NCI-H187 (cell line): ENCODE results near the gene DMRTC1.
"Not testable (repeated sequence)": the region's sequence is repeated elsewhere in the genome, so short reads cannot be mapped to it uniquely, and the experiment has no call there.

ENCODE experiments used
- DNase-seq, 2 experiments: peaks; one replicate each; lab custom pipeline; 2025; lab: John Stamatoyannopoulos, UW

The DMRTC1 gene, protein sequence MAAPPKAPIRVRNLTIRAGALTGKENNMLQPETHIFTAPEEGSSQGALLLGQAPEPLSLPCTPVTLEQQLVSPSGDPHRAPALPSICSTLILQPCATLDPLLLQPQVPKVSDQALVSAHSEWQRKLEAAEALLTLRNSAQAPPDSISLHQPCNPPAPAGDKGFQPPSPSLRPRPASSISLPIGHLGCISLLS

GRCh38 chrX:72943819-72944169 is at the start of gene DMRTC1:
DMRTC1 (minus strand) TSS chrX:72943837; CDS start chrX:72875694, 68,143 bp downstream.
- not testable (repeated sequence) for DNase-seq

DNA sequence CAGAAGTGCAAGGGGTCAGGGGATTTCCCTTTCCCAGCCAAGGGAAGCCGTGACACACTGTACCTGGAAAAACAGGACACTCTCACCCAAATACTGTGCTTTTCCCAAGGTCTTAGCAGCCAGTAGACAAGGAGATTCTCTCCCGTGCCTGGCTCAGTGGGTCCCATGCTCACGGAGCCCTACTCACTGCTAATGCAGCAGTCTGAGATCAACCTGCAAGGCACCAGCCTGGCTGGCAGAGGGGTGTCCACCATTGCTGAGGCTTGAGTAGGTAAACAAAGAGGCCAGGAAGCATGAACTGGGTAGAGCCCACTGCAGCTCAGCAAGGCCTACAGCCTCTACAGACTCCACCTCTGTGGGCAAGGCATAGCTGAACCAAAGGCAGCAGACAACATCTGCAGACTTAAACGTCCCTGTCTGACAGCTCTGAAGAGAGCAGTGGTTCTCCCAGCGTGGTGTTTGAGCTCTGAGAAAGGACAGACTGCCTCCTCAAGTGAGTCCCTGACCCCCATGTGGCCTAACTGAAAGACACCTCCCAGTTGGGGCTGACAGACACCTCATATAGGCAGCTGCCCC is 37.3 kb upstream of the DMRTC1 start:
- not testable (repeated sequence) for DNase-seq

DNA sequence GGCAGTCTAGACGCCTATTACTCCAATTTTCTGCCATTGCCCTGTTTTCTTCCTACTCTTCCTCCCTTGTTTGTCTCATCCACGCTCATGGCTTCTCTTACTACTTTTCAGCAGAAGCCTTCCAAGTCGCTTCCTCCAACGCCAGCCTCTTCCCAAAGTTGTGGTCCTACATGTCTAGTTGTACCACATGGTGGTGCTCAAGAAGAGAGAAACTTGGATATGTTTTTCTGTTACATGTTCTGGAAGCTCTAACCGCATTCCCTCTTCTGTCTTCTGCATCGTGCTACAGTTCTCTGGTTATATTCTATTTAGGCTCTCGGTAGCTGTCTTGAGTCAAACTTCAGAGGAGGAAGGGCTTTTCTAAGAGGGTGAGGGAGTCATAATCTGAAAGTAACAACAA is 31.2 kb upstream of the DMRTC1 start:
- not testable (repeated sequence) for DNase-seq

- not testable (repeated sequence) for DNase-seq
Measured at GRCh38 chrX:72971859-72972258, 28.2 kb upstream of the DMRTC1 start.

GRCh38 chrX:72959971-72960370 is 16.3 kb upstream of the DMRTC1 start:
- not testable (repeated sequence) for DNase-seq

DNA sequence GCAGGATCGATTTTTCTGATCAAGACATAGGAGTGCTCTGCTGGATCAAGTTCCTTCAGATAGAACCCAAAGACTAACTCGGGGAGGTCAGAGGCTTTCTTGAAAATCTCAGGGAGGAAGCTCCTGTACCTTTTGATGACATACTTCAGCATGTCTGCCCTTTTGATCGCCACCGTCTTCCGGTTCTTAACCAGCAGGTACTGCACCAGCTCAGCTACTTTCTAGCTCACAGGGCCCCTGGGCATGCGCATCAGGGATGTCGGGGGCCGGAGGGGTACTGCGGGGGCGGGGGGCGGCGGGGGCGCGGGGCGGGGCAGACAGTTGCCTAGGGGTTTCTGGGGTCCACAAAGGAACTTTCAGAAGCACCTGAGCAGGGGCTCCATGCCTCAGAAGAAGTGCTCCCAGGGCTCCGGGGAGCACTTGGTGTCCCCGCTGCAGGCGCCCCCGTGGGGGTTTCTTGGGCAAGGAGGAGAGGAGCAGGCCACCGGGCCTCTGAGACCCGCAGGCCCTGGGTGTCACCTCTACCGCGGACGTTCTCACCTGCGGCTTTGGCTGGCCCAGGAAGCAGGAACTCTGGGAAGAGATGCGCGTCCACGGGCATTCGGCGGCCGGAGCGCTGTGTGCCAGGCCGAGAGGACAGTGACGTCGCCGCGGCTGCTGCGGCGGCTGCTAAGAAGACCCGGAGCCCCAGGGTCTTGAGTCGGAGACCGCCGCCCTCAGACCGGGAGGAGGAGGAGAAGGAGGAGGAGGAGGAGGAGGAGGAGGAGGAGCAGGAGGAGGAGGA is 410 bp downstream of the DMRTC1 start:
- not testable (repeated sequence) for DNase-seq

- not testable (repeated sequence) for DNase-seq
Measured at GRCh38 chrX:72942272-72942671, 1.4 kb downstream of the DMRTC1 start.

DNA sequence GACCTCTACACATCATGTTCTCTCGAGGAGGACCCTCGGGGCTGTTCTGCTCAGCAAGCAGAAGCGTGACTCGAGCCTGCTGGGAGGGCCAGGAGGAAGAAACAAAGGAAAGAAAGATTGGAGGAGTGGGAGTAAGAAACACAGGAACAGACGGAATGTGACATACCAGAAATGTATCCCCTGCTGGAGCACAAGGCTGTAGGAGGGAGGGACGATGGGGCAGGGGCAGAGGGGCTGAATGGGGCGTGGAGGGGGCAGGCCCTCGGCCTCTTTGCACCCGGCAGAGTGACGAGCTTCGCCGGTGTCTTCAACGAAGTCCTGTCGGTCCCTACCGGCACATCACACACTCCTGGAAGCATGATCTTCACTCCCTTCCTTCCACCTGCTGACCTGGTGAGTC is 5.7 kb downstream of the DMRTC1 start, which contains the start of gene FAM236A:
Gene FAM236A (plus strand): TSS at position 301 of the 400 bp plus-strand sequence. CDS start 57 bp downstream, at position 358.
- DNase-seq = not testable (repeated sequence)

GRCh38 chrX:72936882-72937455 is 6.7 kb downstream of the DMRTC1 start:
- DNase-seq = not testable (repeated sequence)

GRCh38 chrX:72936455-72936854 is 7.2 kb downstream of the DMRTC1 start:
- not testable (repeated sequence) for DNase-seq

- DNase-seq = not testable (repeated sequence)
Measured at GRCh38 chrX:72932283-72932682, 11.4 kb downstream of the DMRTC1 start.

DNA sequence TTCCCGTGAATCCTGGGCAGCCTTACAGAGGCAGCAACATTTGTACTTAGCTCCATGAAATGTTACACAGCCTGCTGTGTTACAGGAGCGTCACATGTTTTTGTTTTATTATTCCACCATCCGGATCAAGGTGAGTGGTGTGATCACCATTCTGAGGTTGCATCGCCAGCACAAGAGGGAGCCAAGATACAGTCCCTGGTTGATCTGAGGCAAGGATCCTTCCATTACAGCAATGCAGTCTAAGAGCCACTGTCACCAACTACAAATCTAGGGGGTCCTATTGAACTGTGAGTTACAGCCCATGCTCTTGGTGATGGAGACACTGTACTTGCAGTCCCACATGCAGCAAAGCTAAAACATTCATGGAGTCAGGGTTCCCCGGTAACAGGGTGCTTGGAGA is 27.5 kb downstream of the DMRTC1 start:
- not testable (repeated sequence) for DNase-seq

DNA sequence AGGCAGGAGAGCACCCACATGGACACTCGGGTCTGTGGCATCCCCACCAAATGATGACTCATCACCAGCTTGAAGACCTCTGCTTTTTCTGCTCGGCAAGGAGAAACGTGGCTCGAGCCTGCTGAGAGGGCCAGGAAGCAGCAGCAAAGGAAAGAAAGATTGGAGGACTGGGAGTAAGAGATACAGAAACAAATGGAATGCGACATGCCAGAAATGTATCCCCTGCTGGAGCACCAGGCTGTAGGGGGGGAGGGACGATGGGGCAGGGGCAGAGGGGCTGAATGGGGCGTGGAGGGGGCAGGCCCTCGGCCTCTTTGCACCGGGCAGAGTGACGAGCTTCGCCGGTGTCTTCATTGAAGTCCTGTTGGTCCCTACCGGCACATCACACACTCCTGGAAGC is 31.3 kb downstream of the DMRTC1 start, which contains the start of gene FAM236C:
Gene FAM236C (plus strand): TSS at position 301 of the 400 bp plus-strand sequence. CDS start 100 bp downstream, outside the sequence.
- not testable (repeated sequence) for DNase-seq

- not testable (repeated sequence) for DNase-seq
Measured at GRCh38 chrX:72889740-72890139, 53.9 kb downstream of the DMRTC1 start.

- DNase-seq = not testable (repeated sequence)
Measured at GRCh38 chrX:72882898-72883297, 60.7 kb downstream of the DMRTC1 start.

DNA sequence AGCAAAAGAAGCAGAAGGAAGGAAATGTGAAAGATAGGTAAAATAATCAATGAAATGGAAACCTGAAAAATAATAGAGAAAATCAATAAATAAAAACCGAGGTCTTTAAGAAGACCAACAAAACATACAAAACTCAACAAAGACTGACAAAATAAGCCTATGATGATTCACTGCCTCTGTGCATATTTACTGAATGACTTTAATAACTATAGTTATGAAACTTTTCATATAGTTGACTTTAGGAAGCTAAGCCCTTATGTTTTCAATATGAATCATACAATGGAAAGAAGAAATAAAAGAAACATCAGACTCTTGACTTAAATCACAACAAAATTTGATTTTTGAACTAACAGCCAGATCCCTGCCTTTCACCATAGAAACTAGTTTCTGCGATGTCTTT is 106.1 kb downstream of the DMRTC1 start:
- not testable (repeated sequence) for DNase-seq

DNA sequence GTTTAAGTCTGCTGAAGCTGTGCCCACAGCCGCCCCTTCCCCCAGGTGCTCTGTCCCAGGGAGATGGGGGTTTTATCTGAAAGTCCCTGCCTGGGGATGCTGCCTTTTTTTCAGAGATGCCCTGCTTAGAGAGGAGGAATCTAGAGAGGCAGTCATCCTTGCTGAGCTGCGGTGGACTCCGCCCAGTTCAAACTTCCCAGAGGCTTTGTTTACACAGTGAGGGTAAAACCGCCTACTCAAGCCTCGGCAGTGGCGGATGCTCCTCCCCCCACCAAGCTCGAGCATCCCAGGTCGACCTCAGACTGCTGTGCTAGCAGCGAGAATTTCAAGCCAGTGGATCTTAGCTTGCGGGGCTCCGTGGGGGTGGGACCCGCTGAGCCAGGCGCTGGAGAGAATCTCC is 112.9 kb downstream of the DMRTC1 start:
- DNase-seq = not testable (repeated sequence)
